ENCODE measurements around the gene CALN1. TPM values are rescaled to one million over a fixed set of nuclear protein-coding genes. Genes with fewer than 3 reads are reported as not detected.

CALN1 gene
- polyA plus RNA-seq, 1 experiment: not detected

DNA sequence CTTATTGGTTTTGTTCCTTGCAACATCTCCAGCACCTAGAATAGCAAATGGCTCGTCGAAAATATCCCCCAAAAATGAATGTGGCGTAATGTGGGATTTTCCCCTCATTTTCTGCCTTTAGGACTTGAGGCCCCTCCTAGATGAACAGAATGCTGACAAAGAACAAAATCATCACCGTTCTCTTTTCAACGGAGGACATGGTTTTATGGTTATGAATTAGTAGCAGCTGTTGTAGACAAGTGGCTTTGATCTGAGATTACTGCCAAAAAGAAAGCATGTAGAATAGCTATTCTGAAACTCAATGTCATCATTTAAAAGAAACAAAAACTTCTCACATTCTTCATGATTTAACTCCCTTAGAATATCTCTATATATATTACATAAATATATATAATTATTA is 17.2 kb upstream of the CALN1 start:
- ChIA-PET POLR2A (interaction anchor here (0.5 kb wide), 1 partner anchor 13 kb away, joined by 6 read pairs; no protein-coding TSS in a partner anchor), CTCF (no interaction called here)
- TF ChIP-seq, protein P1, sequence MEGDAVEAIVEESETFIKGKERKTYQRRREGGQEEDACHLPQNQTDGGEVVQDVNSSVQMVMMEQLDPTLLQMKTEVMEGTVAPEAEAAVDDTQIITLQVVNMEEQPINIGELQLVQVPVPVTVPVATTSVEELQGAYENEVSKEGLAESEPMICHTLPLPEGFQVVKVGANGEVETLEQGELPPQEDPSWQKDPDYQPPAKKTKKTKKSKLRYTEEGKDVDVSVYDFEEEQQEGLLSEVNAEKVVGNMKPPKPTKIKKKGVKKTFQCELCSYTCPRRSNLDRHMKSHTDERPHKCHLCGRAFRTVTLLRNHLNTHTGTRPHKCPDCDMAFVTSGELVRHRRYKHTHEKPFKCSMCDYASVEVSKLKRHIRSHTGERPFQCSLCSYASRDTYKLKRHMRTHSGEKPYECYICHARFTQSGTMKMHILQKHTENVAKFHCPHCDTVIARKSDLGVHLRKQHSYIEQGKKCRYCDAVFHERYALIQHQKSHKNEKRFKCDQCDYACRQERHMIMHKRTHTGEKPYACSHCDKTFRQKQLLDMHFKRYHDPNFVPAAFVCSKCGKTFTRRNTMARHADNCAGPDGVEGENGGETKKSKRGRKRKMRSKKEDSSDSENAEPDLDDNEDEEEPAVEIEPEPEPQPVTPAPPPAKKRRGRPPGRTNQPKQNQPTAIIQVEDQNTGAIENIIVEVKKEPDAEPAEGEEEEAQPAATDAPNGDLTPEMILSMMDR (IDR thresholded peaks at IDR 0.05; ENCODE audit: low read depth, low read length): no peak
- Histone ChIP-seq H3K27me3 (ENCODE audit: control insufficient read depth, insufficient read depth, low read length) (no peaks in the 10 kb centered on the region), H3K4me3 (ENCODE audit: low read depth, low read length) (no peak overlapping the region), H3K27ac (ENCODE audit: low read depth, low read length) (no peak overlapping the region), H3K9me3 (ENCODE audit: control insufficient read depth, insufficient read depth, low read length) (peaks cover 17% of the 10 kb centered on the region)
- no peak for DNase-seq (ENCODE audit: low read depth, low spot score)

DNA sequence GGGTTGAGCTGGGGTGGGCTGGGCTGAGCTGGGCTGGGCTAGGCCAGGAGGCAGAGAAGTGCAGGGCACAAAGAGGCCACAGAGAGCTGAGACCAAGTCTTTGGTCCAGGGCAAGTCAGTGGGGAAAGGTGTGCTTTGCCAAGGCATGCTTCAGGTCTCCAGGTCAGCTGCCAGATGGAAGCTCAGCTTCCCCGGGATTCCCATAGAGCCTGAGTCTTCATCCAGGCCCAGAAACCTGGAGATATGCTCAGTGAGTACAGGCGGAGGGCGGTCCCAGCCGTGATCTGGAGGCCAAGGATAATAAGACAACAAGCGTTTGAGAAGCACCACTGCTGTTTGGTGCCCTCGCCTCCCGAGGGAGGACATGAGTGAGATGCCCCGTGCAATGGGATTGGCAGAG is 4.7 kb upstream of the CALN1 start:
- Histone ChIP-seq H3K27me3 (ENCODE audit: control insufficient read depth, insufficient read depth, low read length) (no peaks in the 10 kb centered on the region), H3K27ac (ENCODE audit: low read depth, low read length) (no peak overlapping the region), H3K4me3 (ENCODE audit: low read depth, low read length) (no peak overlapping the region), H3K9me3 (ENCODE audit: control insufficient read depth, insufficient read depth, low read length) (peaks cover 56% of the 10 kb centered on the region)
- DNase-seq (ENCODE audit: low read depth, low spot score): no peak
- ChIA-PET POLR2A (interaction anchor here (0.6 to 0.7 kb wide), 2 partner anchors 13 to 14 kb away, joined by 4 to 6 read pairs; no protein-coding TSS in a partner anchor), CTCF (no interaction called here)
- TF ChIP-seq, protein P1 (IDR thresholded peaks at IDR 0.05; ENCODE audit: low read depth, low read length): no peak

DNA sequence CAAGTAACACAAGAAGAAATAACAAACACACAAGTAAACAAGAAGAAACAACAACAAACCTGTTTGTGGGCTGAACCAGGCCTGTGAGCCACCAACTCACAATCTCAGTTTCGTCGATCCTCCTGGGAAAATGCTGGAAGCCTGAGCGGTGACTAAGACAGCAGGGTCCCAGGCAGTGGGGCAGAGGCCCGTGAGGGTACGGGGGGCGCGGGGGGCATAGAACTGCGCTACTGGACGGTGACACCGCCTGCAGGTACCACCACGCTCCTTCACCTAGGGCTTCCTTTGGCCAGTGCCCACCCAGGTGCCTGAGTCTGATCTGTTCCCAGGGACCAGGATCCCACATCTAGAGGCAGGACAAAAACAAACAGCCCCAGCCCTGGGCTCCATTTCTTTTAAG is 3.4 kb upstream of the CALN1 start:
- H3K4me3 ChIP-seq (ENCODE audit: low read depth, low read length): no peak overlapping the region
- H3K9me3 ChIP-seq (ENCODE audit: control insufficient read depth, insufficient read depth, low read length): peaks cover 57% of the 10 kb centered on the region
- ChIA-PET CTCF (interaction anchor here (0.6 kb wide), 1 partner anchor 204 kb away, joined by 5 read pairs; no protein-coding TSS in a partner anchor), POLR2A (no interaction called here)
- DNase-seq (ENCODE audit: low read depth, low spot score): no peak
- no peaks in the 10 kb centered on the region for H3K27me3 ChIP-seq (ENCODE audit: control insufficient read depth, insufficient read depth, low read length)
- no peak overlapping the region for H3K27ac ChIP-seq (ENCODE audit: low read depth, low read length)
- TF ChIP-seq, protein P1 (IDR thresholded peaks at IDR 0.05; ENCODE audit: low read depth, low read length): no peak

DNA sequence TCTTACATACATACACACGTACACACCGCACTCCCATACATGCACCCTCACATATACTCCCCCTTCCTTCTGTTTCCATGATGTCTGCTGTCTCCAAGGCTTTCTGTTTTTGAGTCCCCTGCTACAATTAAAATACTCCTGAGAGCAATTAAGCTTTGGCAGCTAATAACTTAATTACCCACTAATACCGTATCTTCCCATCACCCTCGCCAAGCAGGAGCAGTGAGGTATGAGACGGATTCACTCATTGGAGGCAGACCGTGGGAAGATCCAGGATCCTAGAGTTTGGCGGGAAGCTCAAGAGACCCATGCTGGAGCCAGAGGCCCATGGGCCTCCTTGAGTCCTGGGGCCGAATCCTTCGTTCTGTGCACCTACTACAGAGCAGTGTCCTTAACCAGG is 1.7 kb upstream of the CALN1 start:
- H3K9me3 ChIP-seq (ENCODE audit: control insufficient read depth, insufficient read depth, low read length): peaks cover 49% of the 10 kb centered on the region
- DNase-seq (ENCODE audit: low read depth, low spot score): no peak
- POLR2A ChIA-PET: no interaction called here
- H3K27ac ChIP-seq (ENCODE audit: low read depth, low read length): no peak overlapping the region
- CTCF ChIA-PET: no interaction called here
- no peaks in the 10 kb centered on the region for H3K27me3 ChIP-seq (ENCODE audit: control insufficient read depth, insufficient read depth, low read length)
- TF ChIP-seq, protein P1 (IDR thresholded peaks at IDR 0.05; ENCODE audit: low read depth, low read length): no peak
- H3K4me3 ChIP-seq (ENCODE audit: low read depth, low read length): no peak overlapping the region

DNA sequence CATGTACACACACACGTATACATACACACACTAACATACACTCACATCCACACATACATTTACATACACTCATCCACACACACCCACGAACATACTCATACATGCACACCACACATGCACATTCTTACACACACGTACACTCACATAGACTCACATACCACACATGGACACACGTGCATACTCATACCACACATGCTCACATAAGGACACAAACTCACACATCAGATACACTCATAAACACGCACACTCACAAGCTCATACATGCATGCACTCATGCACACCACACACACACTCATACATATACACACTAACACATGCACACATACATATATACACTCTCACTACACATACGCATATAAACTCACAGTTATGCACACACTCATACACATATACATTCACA is 1.2 kb upstream of the CALN1 start:
- ChIA-PET CTCF (no interaction called here), POLR2A (no interaction called here)
- no peak for DNase-seq (ENCODE audit: low read depth, low spot score)
- no peak overlapping the region for H3K27ac ChIP-seq (ENCODE audit: low read depth, low read length)
- H3K4me3 ChIP-seq (ENCODE audit: low read depth, low read length): no peak overlapping the region
- H3K9me3 ChIP-seq (ENCODE audit: control insufficient read depth, insufficient read depth, low read length): peaks cover 51% of the 10 kb centered on the region
- TF ChIP-seq, protein P1 (IDR thresholded peaks at IDR 0.05; ENCODE audit: low read depth, low read length): no peak
- no peaks in the 10 kb centered on the region for H3K27me3 ChIP-seq (ENCODE audit: control insufficient read depth, insufficient read depth, low read length)

Measured in AG04450 (cell line).